ENCODE data around the gene NSUN2.

NSUN2 gene

DNA sequence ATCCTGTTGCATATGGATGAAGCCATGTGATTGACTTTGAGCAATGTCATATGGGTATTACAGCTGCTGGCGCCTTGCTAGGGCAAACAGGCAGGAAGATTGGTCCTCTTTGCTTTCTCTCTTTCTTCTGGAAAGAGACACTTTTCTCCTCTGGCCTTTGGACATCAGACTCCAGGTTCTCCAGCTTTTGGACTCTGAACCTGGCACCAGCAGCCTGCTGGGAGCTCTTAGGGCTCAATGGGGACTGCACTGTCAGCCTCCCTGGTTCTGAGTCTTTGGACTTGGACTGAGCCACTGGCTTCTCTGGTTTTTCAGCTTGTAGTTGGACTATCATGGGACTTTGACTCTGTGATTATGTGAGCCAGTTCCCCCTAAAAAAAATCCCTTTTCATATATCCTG lies 45.5 kb upstream of the NSUN2 start:
- Histone ChIP-seq H3K4ac (ENCODE audit: low read depth, low read length) (no peak overlapping the region), H3K14ac (ENCODE audit: low read length) (no peak overlapping the region), H2BK5ac (ENCODE audit: low read depth, low read length, poor library complexity) (no peak overlapping the region), H2AFZ (ENCODE audit: insufficient read depth, low read length, poor library complexity) (no peak overlapping the region), H3K4me2 (ENCODE audit: low read length) (no peak overlapping the region), H3K79me1 (ENCODE audit: low read length) (no peaks in the 10 kb centered on the region), H3K23ac (ENCODE audit: low read length) (no peak overlapping the region), H3K9me3 (ENCODE audit: insufficient read depth, low read depth, low read length) (peaks cover 5% of the 10 kb centered on the region), H3K18ac (ENCODE audit: low read length) (no peak overlapping the region), H3K27ac (ENCODE audit: low read depth, low read length) (no peak overlapping the region), H4K12ac (ENCODE audit: low read depth, low read length) (no peak overlapping the region), H4K8ac (ENCODE audit: low read depth, low read length) (no peak overlapping the region), H3K4me1 (ENCODE audit: control insufficient read depth in 1 of 2, insufficient read depth in 2 of 2, low read length in 2 of 2) (no peaks in the 10 kb centered on the region), H3K9ac (ENCODE audit: low read length) (no peak overlapping the region), H3K27me3 (ENCODE audit: insufficient read depth, low read length) (no peaks in the 10 kb centered on the region), H2BK120ac (ENCODE audit: insufficient read depth, low read length, poor library complexity) (no peak overlapping the region), H3K79me2 (ENCODE audit: control insufficient read depth, insufficient read depth, low read length, poor library complexity) (no peaks in the 10 kb centered on the region), H2BK12ac (ENCODE audit: low read length) (no peak overlapping the region), H2AK5ac (ENCODE audit: low read length) (no peak overlapping the region), H3K36me3 (ENCODE audit: control insufficient read depth in 1 of 2, insufficient read depth in 2 of 2, low read length in 2 of 2) (no peaks in the 10 kb centered on the region), H3K4me3 (ENCODE audit: low read depth, low read length) (no peak overlapping the region), H4K91ac (ENCODE audit: low read depth, low read length) (no peak overlapping the region)
- DNase-seq = no peak
- WGBS (ENCODE audit: extremely low coverage, insufficient coverage, insufficient read length) = no CpG with 5 or more reads among the region's 1 CpG

DNA sequence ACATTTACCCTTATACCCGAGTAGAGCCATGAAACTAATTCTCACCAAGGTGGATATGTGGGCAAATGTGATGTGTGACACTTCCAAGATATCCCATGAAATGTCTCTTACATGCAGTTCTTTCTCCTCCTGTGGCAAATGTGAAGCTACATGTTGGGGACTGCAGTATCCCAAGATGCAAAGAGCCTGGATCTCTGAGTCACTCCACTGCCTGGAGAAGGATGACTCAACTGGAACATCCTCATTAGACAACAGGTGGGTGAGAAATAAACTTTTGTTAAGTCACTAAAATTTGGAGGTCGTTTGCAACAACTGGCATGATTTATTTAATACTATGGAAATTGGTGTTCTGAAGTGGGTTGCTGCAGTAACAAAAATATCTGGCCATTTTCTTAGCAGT lies 43.9 kb upstream of the NSUN2 start:
- no peak overlapping the region for H3K9ac ChIP-seq (ENCODE audit: low read length)

DNA sequence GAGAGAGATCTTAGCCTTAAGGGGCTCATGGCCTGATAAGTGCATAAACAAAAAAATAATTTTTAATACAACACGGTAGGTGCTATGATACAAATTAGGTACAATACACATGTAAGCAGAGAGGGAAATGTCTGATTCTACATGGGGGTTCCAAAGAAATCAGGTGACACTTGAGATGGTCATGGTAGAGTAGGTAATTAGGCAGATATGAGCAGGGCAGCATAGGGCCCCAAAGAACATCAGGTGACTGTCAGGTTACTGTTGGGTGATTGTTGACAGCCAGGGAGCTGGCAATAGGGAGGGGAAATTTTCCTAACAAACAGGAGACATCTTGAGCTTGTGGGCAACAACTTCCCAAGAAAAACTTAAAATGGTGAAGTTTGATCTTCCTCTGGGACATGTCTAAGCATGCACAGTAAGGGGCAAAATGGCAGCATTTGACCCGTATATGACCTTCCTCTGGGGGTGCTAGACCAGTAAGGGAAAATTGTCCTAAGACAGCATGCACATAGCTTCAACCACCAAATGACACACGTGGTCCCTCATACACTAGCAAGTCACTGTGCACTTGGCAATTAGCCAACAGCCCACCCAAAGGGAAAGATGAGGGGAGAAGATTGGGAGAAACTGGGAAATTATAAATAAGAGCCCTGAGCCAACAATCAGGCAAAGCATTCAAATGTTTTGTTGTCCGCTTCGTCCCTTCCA lies 43.1 kb upstream of the NSUN2 start:
- H3K27me3 ChIP-seq (ENCODE audit: insufficient read depth, low read length) = no peaks in the 10 kb centered on the region
- no peak overlapping the region for H3K4me2 ChIP-seq (ENCODE audit: low read length)
- no peak overlapping the region for H3K18ac ChIP-seq (ENCODE audit: low read length)
- no peak overlapping the region for H3K4me3 ChIP-seq (ENCODE audit: low read depth, low read length)
- no peak overlapping the region for H3K14ac ChIP-seq (ENCODE audit: low read length)
- H3K23ac ChIP-seq (ENCODE audit: low read length) = no peak overlapping the region
- no peak overlapping the region for H2AFZ ChIP-seq (ENCODE audit: insufficient read depth, low read length, poor library complexity)
- no peak overlapping the region for H2BK5ac ChIP-seq (ENCODE audit: low read depth, low read length, poor library complexity)
- no peaks in the 10 kb centered on the region for H3K79me2 ChIP-seq (ENCODE audit: control insufficient read depth, insufficient read depth, low read length, poor library complexity)
- no peak overlapping the region for H4K12ac ChIP-seq (ENCODE audit: low read depth, low read length)
- H3K9ac ChIP-seq (ENCODE audit: low read length) = no peak overlapping the region
- H4K8ac ChIP-seq (ENCODE audit: low read depth, low read length) = no peak overlapping the region
- no peaks in the 10 kb centered on the region for H3K79me1 ChIP-seq (ENCODE audit: low read length)
- H3K4ac ChIP-seq (ENCODE audit: low read depth, low read length) = no peak overlapping the region
- no peak for DNase-seq
- H3K36me3 ChIP-seq (ENCODE audit: control insufficient read depth in 1 of 2, insufficient read depth in 2 of 2, low read length in 2 of 2) = no peaks in the 10 kb centered on the region
- no peak overlapping the region for H2BK120ac ChIP-seq (ENCODE audit: insufficient read depth, low read length, poor library complexity)
- H3K27ac ChIP-seq (ENCODE audit: low read depth, low read length) = no peak overlapping the region
- H2BK12ac ChIP-seq (ENCODE audit: low read length) = no peak overlapping the region
- WGBS (ENCODE audit: extremely low coverage, insufficient coverage, insufficient read length) = no CpG with 5 or more reads among the region's 5 CpGs
- H3K9me3 ChIP-seq (ENCODE audit: insufficient read depth, low read depth, low read length) = peaks cover 3% of the 10 kb centered on the region
- H2AK5ac ChIP-seq (ENCODE audit: low read length) = no peak overlapping the region
- no peaks in the 10 kb centered on the region for H3K4me1 ChIP-seq (ENCODE audit: control insufficient read depth in 1 of 2, insufficient read depth in 2 of 2, low read length in 2 of 2)
- no peak overlapping the region for H4K91ac ChIP-seq (ENCODE audit: low read depth, low read length)

More for the DNA sequence above, 43.9 kb upstream of the NSUN2 start:
- H3K36me3 ChIP-seq (ENCODE audit: control insufficient read depth in 1 of 2, insufficient read depth in 2 of 2, low read length in 2 of 2) = no peaks in the 10 kb centered on the region
- H2AFZ ChIP-seq (ENCODE audit: insufficient read depth, low read length, poor library complexity) = no peak overlapping the region
- no peak overlapping the region for H2BK5ac ChIP-seq (ENCODE audit: low read depth, low read length, poor library complexity)
- H3K23ac ChIP-seq (ENCODE audit: low read length) = no peak overlapping the region
- H3K18ac ChIP-seq (ENCODE audit: low read length) = no peak overlapping the region
- no peak for DNase-seq
- H3K9me3 ChIP-seq (ENCODE audit: insufficient read depth, low read depth, low read length) = peaks cover 3% of the 10 kb centered on the region
- no peak overlapping the region for H2BK120ac ChIP-seq (ENCODE audit: insufficient read depth, low read length, poor library complexity)
- no peak overlapping the region for H3K4me3 ChIP-seq (ENCODE audit: low read depth, low read length)
- H3K14ac ChIP-seq (ENCODE audit: low read length) = no peak overlapping the region
- H2AK5ac ChIP-seq (ENCODE audit: low read length) = no peak overlapping the region
- no peak overlapping the region for H4K91ac ChIP-seq (ENCODE audit: low read depth, low read length)
- no peak overlapping the region for H2BK12ac ChIP-seq (ENCODE audit: low read length)
- H4K12ac ChIP-seq (ENCODE audit: low read depth, low read length) = no peak overlapping the region
- H3K4ac ChIP-seq (ENCODE audit: low read depth, low read length) = no peak overlapping the region
- H3K79me2 ChIP-seq (ENCODE audit: control insufficient read depth, insufficient read depth, low read length, poor library complexity) = no peaks in the 10 kb centered on the region
- H4K8ac ChIP-seq (ENCODE audit: low read depth, low read length) = no peak overlapping the region
- no CpG with 5 or more reads among the region's 2 CpGs for WGBS (ENCODE audit: extremely low coverage, insufficient coverage, insufficient read length)
- no peak overlapping the region for H3K27ac ChIP-seq (ENCODE audit: low read depth, low read length)
- no peaks in the 10 kb centered on the region for H3K27me3 ChIP-seq (ENCODE audit: insufficient read depth, low read length)
- H3K4me2 ChIP-seq (ENCODE audit: low read length) = no peak overlapping the region
- no peaks in the 10 kb centered on the region for H3K79me1 ChIP-seq (ENCODE audit: low read length)
- H3K4me1 ChIP-seq (ENCODE audit: control insufficient read depth in 1 of 2, insufficient read depth in 2 of 2, low read length in 2 of 2) = no peaks in the 10 kb centered on the region

DNA sequence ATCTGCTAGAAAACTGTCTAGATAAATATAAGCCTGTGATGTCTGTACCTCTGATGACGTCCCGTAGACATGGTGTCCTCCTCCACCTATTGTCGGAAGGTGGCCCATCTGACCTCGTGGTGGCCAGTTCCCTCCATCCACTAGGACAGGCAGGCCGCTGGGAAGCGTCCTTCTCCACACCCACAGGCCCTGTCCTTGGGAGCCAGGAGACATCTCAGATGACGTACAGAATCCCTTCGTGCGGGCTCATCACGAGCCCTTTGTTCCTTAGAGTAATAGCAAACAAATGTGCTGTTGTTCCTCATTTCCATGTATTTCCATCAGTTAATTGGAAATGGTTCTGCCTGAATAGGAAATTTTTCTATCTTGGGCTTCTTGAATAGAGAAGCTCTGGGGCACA lies 42.0 kb upstream of the NSUN2 start:
- Histone ChIP-seq H2BK5ac (ENCODE audit: low read depth, low read length, poor library complexity) (no peak overlapping the region), H3K14ac (ENCODE audit: low read length) (no peak overlapping the region), H3K4me3 (ENCODE audit: low read depth, low read length) (no peak overlapping the region), H2BK12ac (ENCODE audit: low read length) (no peak overlapping the region), H4K12ac (ENCODE audit: low read depth, low read length) (no peak overlapping the region), H3K27ac (ENCODE audit: low read depth, low read length) (no peak overlapping the region), H2BK120ac (ENCODE audit: insufficient read depth, low read length, poor library complexity) (no peak overlapping the region), H3K4ac (ENCODE audit: low read depth, low read length) (no peak overlapping the region), H2AK5ac (ENCODE audit: low read length) (no peak overlapping the region), H3K9me3 (ENCODE audit: insufficient read depth, low read depth, low read length) (peaks cover 3% of the 10 kb centered on the region), H3K79me1 (ENCODE audit: low read length) (no peaks in the 10 kb centered on the region), H3K4me2 (ENCODE audit: low read length) (no peak overlapping the region), H3K27me3 (ENCODE audit: insufficient read depth, low read length) (no peaks in the 10 kb centered on the region), H3K18ac (ENCODE audit: low read length) (no peak overlapping the region), H3K36me3 (ENCODE audit: control insufficient read depth in 1 of 2, insufficient read depth in 2 of 2, low read length in 2 of 2) (peaks cover 2 to 5% of the 10 kb centered on the region in 2 experiments), H3K9ac (ENCODE audit: low read length) (no peak overlapping the region), H4K91ac (ENCODE audit: low read depth, low read length) (no peak overlapping the region), H3K4me1 (ENCODE audit: control insufficient read depth in 1 of 2, insufficient read depth in 2 of 2, low read length in 2 of 2) (no peaks in the 10 kb centered on the region), H2AFZ (ENCODE audit: insufficient read depth, low read length, poor library complexity) (no peak overlapping the region), H3K79me2 (ENCODE audit: control insufficient read depth, insufficient read depth, low read length, poor library complexity) (no peaks in the 10 kb centered on the region), H3K23ac (ENCODE audit: low read length) (no peak overlapping the region), H4K8ac (ENCODE audit: low read depth, low read length) (no peak overlapping the region)
- DNase-seq = no peak
- whole genome bisulfite sequencing (ENCODE audit: extremely low coverage, insufficient coverage, insufficient read length) = no CpG with 5 or more reads among the region's 10 CpGs

Data from trophoblast cell (in vitro differentiated cells and primary cell).